SK-N-MC (cell line): ENCODE measurements around the gene MAGI1.

Source experiments
- EZH2 ChIP-seq: fragments of 200-600 bp; sonication (generic); IDR thresholded peaks from one replicate; pipeline ENCODE4 v1.6.1; 2017; ENCODE audit warnings: antibody characterized with exemption
- FOXP2 ChIP-seq: optimal IDR thresholded peaks from 2 replicates; pipeline ENCODE3; 2011; ENCODE audit warnings: mild to moderate bottlenecking, moderate library complexity; ENCODE audit not compliant: insufficient read depth; ENCODE audit errors: extremely low read length, control extremely low read depth
- POLR2AphosphoS5 ChIP-seq: IDR thresholded peaks from 2 replicates; pipeline ENCODE4 v1.6.1; 2012; ENCODE audit warnings: mild to moderate bottlenecking, low read depth, low read length, borderline replicate concordance

GRCh38 chr3:66014651-66015050 is 24.1 kb downstream of the MAGI1 start:
- TF ChIP-seq POLR2AphosphoS5 = no peak
- TF ChIP-seq EZH2 = no peak
- no peak for TF ChIP-seq FOXP2
